Stimulated activated CD8-positive, alpha-beta memory T cell treated with anti-CD3 and anti-CD28 coated beads, Interleukin-7, amount 100 ng/mL, for 4 hours (primary cell): ENCODE measurements around the gene LACTB.
A peak's percentile ranks its signal among the peaks of the same experiment; 100 is the strongest.

Experiments used
- DNase-seq, 2 donors: peaks; one replicate each; pipeline ENCODE4 v3.0.0-alpha.2; 2020; ENCODE audit warnings: low read depth in 2 of 2

The LACTB gene, protein sequence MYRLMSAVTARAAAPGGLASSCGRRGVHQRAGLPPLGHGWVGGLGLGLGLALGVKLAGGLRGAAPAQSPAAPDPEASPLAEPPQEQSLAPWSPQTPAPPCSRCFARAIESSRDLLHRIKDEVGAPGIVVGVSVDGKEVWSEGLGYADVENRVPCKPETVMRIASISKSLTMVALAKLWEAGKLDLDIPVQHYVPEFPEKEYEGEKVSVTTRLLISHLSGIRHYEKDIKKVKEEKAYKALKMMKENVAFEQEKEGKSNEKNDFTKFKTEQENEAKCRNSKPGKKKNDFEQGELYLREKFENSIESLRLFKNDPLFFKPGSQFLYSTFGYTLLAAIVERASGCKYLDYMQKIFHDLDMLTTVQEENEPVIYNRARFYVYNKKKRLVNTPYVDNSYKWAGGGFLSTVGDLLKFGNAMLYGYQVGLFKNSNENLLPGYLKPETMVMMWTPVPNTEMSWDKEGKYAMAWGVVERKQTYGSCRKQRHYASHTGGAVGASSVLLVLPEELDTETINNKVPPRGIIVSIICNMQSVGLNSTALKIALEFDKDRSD

DNA sequence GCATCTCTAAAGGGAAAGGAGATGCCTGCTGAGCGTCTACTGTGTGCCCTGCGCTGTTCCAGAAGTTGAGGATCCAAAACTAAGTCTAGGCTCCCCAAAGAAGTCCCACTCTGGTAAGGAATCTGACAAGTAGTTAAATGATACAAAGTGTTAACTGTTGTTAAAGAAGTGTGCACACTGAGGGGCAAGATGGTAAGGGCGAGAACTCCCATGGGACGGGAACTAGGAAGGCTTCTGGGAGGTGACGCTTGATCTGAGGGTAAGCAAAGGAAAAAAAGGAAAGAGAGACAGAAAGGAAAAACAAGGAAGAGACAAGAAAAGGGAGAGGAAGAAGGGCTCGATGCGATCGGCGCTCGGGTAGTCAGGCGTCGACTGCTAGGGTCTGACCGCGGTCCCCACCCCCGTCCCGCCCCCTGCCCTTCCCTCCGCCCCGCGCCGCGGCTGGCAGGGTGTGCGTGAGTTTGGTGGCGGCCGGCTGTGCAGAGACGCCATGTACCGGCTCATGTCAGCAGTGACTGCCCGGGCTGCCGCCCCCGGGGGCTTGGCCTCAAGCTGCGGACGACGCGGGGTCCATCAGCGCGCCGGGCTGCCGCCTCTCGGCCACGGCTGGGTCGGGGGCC is at the start of gene LACTB:
LACTB (plus strand) TSS at position 480 of the 620 bp plus-strand sequence; CDS start at position 491, 11 bp downstream.
- peak; percentile 47 to 71 for DNase-seq

DNA sequence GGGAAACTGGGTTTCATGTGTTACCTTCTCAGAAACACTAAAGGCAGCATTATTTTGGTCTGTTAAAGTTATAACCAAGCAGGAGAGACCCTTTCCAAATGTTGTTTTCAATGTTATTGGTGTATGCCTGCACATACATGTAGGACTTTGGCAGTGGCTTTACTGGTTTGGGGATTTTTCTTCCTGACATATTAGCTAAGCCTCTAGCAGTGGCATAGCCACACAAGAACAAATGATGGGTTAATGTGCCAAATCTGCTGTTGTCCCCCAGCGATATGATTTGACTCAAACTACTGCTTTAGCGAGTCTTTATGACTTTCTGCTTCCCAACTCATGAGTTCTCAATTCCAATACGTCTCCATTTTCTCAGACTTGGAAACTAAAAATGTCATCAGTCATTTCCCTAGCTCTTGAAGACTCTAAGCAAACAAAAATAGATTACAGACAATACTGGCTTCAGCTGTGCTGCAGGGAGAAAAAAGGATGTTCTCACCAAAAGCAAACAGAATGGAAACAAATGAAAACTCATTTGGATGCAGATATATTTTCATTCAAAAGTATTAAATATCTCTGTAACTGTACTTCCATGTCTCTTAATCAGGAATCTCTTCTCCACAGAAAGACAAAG is 49.5 kb upstream of the LACTB start:
- DNase-seq = no peak

DNA sequence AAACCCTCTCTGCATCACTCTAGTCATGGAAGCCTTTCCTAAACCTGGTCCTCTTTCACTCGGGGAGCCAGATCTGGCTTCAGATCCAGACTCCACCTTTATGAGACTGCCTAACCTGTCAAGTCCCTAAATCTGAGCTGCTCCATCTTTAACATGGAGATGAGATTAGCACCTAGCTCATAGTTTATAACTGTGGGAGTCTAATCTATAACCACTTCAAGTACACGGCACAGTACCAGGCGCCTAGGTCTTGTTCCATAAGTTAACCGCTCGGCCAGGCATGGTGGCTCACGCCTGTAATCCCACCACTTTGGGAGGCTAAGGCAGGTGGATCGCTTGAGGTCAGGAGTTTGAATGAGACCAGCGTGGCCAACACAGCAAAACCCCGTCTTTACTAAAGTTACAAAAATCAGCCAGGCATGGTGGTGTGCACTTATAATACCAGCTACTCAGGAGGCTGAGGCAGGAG is 48.8 kb upstream of the LACTB start:
- DNase-seq = no peak

DNA sequence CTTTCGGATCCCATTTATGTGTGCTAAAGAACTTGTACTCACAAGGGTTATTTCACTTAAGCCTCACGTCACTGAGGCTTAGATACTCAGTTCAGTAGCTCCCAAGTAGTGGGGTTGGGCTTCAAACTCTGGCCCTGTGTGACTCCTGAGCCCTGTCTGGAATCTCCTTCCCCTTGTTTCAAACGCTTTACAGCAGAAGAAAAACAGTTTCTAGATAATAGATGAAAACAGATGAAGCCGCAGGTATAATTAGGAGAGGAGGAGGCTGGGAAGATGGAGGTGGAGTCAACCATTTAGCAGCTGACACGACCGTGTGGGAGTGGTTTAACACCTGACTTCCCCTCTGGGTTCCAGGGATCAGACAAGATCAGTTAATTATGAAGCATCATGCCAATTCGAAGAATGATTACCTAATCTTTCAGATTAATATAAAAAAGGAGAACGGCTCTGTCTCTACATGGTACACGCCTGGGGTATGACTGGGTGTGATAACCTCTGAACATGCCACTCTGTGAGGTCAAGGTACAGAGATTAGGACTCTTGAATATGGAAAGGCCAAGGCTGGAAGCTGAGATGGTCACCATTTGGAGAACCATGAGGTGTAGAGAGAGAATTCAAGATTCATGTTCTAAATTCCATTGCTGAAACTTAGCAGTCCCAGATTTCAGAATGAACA is 48.0 kb upstream of the LACTB start:
- no peak for DNase-seq

DNA sequence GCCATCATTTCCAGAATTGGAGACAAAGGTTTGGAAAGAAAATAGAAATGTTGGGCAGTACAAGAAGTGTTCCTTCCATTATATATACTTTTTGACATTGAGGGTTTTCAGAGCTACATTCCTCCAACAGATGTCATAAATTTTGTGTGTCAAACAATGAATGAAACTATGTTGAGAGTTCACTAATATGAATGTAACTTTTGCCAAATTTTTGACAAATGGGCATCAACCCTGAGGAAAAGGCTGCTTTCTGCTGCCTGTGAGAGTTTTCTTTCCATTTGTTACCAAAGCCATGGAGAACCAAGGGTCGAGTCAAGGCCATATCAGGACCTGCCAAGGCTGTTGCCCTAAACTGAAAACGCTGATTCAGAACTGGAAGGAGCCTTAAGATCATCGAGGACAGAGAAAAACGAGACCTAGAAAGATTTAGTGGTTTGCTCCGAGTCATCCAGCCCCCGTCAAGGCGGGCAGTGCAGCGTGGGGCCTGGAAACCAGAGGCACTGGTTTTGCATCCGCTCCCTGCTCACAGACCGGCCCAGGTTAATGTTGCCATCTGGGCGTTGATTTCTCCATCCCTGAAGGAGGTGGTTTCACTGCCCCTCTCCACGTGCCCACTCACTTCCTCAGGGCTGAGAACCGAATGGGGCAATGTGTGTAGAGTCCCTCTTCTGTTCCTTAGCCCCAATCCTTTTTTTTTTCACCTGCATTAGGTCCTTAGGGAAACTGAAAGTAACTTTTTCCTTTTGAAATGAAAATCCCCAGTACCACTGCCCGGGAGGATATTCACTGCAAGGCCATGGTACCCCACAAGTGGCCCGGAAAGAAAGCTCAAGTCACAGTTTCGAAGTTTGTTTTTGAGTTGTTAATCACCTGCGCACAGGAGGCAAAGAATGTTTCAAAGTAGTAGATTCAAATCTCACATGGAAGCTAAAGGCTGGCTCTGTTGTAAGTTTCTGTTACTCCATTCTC is 46.4 kb upstream of the LACTB start:
- no peak for DNase-seq

DNA sequence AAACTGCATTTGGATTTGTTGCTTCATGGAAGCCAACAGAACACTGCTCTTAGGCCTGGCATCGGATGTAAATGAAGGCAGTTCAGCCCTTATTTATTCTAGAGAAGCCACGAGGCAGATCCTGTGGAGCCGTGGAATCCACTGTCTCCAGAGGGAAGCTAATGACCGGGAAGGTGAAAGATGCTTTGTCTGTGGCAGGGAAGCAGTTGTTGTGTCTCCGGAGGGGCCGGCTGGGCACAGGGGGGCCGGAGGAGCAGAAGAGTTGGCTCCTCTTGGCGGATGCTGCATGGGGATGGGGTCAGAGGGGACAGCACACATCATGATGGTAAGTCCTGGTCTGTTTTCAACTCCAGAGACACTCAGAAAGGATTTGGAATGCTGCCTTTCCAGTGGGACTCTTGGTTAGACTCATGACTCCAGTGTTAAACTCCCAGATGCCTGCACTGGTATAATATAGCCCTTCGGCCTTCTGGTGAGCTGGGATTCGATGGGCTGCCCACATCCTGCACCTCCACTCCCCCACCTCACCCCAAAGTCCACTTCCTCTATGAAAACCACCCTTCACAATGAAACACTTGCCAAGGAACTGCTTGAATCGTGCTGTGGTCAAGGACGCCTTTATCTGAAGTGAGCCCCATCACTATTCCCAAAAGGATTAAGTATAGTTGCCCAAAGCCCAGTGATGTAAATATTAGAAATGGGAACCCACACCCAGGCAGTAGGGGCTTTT is 45.5 kb upstream of the LACTB start:
- DNase-seq = no peak

DNA sequence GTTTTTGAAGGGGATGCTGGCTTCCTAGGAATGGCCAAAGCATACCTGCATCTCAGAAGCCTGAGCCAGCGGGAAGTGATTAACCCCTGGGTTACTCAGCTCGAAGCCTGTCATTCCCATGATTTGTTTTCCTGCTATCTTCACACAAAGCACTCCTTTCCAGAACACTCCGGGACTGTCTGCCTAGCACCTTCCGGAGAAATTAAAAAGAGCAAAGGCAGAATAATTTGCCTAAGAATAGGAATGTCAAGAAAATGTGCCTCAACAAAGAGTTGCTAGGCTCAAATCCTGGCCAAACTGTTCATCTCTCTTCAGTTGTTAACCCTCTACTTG is 45.0 kb upstream of the LACTB start:
- DNase-seq = no peak

DNA sequence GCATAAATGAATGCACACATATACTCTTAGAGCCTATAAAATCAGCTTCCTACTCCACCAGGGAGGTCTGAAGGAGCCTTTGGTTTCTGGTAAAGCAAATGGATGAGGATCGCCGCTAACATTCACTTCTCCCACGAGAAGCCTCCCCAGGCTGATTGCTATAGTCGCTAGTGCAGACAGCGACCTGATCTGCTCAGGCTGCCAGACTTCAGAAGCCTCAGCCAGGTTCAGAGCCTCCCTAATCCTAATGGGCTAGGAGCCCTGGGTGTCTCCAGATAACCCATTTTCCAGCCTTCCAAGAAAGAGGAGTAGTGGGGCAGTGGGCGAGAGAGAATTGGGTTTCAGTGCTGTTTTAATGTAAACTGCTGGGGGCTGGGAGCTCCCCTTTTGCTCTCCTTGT is 43.7 kb upstream of the LACTB start:
- DNase-seq = no peak

DNA sequence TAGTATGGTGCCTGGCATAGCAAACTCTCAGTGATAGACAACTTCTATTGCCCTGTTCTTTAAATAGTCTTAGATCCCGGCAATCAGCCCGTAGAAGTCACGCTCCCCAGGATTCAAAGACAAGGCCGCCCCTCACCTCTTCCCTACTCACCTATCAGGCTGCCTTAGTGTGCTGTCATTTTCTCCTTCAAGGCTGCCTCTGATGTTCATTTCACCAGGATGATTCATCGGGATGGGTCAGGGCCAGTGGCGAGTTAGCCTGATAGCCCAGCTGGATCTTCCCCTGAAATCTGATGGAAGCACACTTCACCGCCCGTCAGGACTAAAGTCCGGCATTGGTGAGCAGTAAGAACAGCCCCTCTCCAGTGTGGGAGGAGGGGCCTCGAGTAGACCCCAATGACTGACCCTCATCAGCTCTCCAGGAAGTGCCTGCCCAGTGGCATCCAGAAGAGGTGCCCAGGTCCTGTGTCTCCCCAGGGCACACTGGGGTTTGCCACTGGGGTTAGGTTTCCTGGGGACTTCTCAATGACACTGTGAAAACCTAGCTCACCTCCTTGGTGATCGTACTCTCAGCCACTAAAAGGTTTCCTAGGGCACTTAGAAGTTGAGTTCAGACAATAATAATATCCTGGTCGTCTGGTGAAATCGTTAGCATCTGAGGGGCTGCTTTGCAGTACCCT is 41.6 kb upstream of the LACTB start:
- no peak for DNase-seq

DNA sequence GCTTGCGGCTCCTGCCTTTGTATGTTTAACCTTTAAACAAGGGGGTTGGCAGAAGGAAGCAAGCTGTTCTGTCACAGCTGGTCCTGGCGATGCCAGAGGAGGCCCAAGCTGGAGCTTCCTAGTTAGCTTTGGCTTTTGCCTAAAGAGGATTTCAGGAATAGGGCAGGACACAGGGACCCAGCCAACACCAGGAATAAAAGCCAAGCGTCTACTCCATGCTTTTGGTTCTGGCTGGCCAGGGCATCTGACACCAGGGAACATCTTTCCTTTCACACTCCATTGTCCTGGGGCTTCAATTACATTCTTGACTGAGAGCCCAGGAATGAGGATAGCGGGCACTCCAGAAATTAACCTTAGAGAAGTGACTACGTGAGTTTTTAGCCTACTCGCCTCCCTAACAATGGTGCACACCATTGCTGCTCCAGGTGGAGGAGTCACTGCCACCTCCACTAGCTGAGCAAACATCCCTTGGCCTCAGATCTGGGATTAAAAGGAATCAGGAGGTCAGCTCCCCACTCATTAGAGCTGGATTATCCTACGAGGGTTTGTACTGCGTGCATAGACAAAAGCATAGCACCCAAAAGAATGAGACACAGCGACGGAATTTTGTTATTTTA is 40.9 kb upstream of the LACTB start:
- no peak for DNase-seq

DNA sequence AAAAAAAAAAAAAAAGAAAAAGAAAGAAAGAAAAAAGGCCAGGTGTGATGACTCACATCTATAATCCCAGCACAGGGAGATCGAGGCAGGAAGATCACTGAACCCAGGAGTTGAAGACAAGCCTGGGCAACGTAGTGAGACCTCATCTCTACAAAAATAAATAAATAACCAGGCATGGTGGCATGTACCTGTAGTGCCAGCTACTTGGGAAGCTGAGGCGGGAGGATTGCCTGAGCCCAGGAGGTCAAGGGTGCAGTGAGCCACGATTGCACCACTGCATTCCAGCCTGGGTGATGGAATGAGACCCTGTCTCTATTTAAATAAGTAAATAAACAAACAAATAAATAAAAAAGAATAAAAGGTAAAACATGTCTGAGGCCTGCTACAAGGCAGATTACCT is 39.3 kb upstream of the LACTB start:
- DNase-seq = no peak

DNA sequence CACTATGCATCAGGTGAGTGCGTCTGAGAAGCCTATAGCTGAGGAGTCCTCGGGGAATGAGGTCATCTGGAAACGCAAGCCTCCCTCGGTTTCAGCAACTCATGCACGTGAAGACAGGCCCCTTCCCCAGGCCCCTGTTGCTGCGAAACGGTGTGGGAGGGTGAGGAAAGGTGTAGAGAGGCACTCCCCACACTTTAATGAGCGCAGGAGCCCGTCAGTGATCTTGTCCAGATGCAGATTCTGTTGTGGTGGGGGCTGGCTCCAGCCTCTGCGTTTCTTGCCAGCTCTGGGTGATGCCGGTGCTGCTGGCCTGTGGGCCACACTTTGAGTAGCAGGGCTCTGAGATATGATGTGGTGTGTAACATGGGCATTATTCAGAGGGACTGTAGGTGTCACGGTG is 38.6 kb upstream of the LACTB start:
- no peak for DNase-seq

DNA sequence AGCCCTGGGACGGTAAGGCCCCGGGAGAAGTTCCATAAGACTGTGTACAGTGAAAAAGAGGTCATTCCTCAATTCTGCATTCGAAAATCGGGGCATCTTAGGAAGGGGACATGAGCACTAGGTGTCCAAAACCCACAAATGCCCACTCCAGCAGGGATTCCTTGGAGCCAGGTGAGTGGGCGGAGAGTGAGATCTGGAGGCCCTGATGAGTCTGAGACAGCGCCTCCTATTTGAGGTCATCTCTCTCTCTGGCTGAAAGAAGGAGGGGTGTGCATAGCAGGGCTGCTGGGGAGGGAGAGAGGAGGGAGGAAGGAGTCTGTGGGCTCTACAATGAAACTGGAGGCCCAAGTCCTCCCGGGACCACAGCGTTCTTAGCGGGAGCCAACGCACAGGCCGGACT is 38.1 kb upstream of the LACTB start:
- DNase-seq = no peak

DNA sequence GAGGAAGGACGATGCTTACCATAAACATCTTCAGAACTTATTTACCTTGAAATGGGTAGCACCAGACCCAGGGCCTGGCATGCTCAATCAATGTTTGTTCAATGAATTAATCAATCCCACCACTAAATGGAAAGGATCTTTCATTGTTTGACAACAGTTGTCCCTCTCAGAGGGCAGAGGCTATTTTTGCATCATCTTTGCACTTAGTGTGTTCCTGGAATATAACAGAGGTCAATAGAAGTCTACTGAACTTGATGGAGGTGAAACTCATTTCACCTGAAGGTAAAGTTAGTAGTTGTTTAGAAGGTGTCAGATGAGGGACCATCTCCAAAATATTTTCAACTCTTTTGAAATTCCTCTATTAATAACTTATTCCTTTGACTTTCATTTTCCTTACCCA is 36.9 kb upstream of the LACTB start:
- DNase-seq = no peak

DNA sequence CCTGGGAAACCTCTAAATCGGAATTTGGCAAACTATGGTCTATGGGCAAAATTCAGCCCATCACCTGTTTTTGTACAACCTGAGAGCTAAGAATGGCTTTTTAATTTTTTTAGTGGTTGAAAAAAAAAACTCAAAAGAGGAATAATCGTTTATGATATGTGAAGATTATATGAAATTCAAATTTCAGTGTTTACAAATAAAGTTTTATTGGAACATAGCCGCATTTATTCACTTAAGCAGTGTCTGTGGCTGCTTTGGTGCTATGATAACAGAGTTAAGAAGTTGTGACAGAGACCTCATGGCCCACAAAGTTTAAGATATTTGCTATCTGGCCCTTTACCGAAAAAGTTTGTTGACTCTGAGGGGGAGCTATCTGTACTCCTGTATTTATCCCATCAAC is 36.4 kb upstream of the LACTB start:
- DNase-seq = no peak

DNA sequence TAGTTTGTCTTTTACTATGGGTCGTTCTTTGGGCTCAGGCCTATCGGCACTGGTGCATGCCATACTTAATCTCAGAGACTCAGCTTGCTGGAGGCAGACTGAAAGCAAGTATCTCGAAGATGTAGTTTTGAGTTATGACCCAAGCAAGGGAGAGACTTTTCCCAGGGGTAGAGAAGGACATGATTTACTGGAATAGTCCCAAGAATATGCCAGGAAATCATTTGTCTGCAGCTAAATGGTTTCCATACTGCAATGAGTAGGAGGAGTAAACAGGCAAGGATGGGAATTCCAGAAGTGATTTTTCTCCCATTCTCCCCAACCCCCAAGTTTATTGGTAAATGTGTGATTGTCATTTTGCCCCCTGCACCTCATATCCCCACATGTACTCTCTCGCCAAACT is 35.4 kb upstream of the LACTB start:
- no peak for DNase-seq

DNA sequence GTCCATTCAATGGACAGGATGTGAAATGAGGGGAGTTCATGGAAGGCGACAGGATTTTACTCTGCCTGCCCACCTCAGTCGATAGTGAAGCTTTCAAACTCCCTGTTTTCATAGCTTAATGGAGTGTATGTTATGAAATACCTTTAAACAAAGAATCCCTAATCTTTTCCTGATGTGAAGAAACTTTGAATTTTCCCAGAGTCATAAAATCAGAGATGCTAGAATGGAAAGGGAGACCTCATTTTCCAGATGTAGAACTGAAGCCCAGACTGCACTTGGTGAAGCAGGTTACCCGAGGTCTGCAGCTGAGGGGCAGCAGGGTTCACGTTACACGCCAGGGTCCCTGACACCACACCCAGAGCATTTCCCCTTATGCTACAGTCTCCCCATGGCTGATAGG is 34.7 kb upstream of the LACTB start:
- no peak for DNase-seq

DNA sequence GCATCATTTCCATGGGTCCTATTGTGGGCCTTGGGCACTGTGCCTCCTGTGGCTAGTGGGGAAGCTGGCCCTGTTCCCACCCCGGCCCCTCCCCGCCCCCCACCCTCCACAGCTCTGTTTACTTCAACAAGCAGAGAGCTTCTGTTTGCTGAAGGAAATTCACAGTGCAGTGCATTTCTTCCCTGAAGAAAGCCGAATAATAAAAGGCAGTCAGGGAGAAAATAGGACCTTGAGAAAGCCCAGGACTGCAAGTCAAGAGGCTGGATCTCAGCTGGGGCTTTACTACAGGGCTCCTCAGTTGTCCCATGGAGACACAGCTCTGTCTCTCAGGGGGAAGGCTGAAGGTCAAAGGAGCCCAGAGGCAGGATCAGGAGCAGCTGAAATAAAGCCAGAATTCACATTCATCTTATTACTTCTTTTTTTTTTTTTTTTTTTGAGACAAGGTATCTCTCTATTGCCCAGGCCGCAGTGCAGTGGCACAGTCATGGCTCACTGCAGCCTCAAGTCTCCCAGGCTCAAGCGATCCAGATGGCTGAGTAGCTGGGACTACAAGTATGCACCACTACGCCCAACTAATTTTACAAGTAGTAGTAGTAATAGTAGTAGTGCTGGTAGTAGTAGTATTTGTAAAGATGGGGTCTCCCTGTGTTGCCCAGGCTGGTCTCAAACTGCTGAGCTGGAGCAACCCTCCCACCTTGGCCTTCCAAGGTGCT is 33.0 kb upstream of the LACTB start:
- no peak for DNase-seq
